Caki2 (cell line): Measurements from ENCODE around the gene OR2F1. TPM values are rescaled to one million over a fixed set of nuclear protein-coding genes. Genes with fewer than 3 reads are reported as not detected.

Source experiments
- DNase-seq: peaks from one replicate; pipeline ENCODE4 v3.0.0-alpha.2; 2015; ENCODE audit warnings: low read depth
- in situ Hi-C: cut with HindIII; loops from 2 replicates; pipeline ENCODE4 v1.10.0; 2016; ENCODE audit warnings: low sequenced_read_pairs, low pct_unique_long_range_greater_than_20kb, mixed read lengths
- total RNA-seq: library from RNA; depleted of rRNA; stranded (reverse); fragments of >200 nt; shearing (Covaris generic); gene quantifications from 2 replicates; pipeline ENCODE4 v1.2.3, GENCODE V29; 2014; ENCODE audit warnings: low replicate concordance

Gene OR2F1
- total RNA-seq, 1 experiment from 2014 or later, result not detected

DNA sequence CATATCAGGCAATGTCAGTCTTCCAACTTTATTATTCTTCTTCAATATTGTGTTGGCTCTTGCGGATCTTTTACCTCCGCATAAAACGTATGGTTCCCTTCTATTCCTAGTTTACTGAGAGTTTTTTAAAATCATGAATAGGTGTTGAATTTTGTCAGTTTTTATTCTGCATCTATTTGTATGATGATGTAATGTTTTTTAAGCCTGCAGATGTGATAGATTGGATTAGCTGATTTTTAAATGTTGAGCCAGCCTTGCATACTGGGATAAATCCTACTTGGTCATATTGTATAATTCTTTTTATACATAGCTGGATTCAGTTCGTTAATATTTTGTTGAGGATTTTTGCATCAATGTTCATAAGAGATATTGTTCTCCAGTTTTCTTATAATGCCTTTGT lies 9.2 kb upstream of the OR2F1 start:
- no peak for DNase-seq
- in situ Hi-C loops, result no loop called here

DNA sequence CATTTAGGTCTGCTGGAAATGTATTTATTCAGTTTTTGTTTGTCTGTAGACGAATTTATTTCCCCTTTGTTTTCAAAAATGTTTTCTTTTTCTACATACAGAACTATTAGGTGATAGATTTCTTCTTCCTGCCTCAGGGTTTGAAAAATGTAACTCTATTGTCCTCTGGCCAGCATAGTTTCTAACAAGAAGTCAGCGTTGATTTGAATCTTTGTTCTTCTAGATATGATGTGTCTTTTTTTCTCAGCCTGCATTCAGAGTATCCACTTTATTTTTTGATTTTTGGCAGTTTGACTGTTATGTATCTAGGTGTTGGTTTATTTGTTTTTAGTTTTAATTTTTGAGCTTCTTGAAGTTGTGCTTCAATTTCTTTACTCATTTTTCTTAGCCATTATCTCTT lies 7.5 kb upstream of the OR2F1 start:
- in situ Hi-C loops, result no loop called here
- DNase-seq, result no peak

DNA sequence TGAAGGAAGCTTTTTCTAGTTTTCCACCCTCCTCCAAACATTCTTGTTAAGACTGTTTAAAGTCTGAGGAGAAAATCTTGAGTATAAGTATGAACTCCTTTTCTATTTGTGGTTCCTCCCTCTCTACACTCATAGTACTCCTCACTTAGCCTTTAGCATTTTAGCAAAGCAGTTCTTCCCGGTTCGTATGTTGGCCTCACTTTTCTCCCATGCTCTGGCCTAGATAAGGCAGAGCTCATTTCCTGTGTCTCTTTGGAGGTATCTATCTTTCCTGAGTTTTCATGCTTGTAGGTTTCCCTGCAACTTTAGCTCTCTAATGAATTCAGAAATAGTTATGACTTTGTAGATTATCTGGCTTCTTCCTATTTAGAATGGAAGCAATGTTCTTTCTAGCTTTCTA lies 5.9 kb upstream of the OR2F1 start:
- no peak for DNase-seq
- in situ Hi-C loops, result no loop called here

DNA sequence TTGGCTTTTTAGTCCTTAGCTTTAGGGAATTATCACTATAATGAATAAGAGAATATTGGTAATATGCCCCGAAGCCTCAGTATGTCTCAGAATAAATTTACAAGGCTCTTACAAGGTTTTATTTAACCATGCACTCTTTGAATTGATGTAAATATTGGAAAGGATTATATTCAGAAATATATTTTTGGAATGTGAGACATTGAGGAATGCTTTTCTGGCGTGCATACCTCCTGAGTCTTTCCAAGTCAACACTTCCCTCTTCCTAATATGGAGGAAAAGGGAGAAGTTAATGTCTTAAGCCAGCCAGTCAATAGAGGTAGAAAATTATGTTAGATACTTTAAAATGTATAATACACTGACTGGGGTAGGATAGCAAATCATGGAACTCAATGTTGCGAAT lies 1.2 kb upstream of the OR2F1 start:
- in situ Hi-C loops, result no loop called here
- DNase-seq, result no peak

DNA sequence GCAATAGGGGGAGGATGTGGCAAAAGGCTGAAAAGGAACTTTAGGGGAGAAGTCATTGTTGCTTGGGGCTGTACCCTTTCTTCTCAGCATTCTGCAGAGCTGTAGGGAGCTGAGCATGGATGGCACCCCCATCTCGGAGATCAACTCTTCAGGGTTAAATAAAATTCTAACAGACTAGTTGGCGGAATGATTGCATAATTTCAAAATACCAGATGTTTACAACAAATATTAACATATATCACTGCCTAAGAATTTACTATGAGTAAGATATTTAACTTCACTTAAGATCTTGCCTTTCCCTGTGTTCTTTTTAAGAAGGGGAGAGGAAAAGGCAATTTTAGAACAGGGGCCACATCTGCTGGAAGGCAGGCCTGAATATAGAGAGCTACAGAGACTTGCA lies 509 bp upstream of the OR2F1 start:
- no peak for DNase-seq
- in situ Hi-C loops, result no loop called here

DNA sequence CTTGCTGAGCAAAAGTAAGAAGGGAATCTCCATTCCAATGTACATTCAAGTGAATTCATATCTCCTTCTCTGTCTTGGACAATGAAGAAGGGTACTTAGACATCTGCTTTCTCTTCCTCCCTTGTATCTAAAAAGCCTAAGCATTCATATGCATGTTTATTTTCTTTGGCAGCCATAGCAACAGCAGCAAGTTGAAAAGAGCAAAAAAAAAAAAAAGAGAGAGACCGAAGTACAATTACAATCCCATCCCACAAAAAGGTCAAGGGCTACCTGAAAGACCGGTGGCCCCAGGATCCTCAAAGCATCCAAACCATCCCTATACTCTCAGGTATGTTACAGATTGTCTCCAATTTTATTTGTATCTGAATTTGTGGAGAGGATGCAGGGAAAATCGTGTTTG lies 4.1 kb downstream of the OR2F1 start:
- in situ Hi-C loops, result no loop called here
- DNase-seq, result no peak

DNA sequence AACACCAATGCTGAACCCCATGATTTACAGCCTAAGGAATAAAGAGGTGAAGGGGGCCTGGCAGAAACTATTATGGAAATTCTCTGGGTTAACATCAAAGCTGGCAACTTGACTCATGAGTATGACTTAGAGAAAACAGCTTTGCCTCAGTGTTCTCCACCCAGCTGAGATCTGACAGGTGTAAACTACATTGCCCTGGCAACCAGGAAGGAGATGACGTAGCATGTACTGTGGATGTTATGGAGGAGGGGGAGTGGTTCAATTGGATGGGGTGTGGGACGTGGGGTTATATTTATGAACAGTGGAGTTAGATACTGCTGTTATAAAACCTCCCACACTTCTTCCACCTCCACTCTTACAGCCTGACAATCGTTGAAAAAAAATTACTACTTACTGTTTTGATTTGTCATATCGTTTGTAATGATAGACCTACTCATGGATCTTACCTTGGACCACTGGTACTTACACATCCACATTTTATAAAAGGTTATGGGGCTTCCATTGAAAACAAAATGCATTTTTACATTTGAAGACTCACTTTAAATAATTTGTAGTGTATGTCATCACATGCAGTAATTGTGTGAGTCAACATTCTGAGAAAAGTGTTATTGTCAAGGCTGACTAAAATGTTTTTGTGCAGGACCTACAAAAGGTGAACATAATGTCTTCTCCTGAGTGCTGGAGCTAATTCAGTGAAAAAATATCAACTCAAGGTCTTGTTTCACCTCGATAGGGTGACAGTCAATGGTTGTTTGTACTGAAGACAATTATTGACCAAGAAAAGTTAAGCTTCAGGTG lies 6.4 kb downstream of the OR2F1 start:
- in situ Hi-C loops, result no loop called here
- DNase-seq, result no peak

DNA sequence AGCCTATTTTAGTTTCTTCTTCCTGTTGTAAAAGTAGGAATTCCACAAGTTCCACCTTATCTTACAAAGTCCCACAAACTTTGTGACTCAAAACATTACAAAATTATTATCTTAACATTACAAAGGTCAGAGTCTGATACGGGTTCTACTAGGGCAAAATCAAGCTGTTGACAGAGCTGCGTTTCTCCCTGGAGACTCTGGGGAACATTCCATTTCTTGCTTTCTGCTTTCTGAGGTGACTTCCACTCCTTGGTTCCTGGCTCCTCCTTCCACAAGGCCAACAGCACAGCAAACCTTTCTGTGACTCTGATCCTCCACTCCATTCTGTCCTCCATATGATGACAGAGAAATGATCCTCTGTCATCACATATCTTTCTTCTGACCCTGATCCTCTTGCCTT lies 10.6 kb downstream of the OR2F1 start:
- in situ Hi-C loops, result no loop called here
- no peak for DNase-seq

DNA sequence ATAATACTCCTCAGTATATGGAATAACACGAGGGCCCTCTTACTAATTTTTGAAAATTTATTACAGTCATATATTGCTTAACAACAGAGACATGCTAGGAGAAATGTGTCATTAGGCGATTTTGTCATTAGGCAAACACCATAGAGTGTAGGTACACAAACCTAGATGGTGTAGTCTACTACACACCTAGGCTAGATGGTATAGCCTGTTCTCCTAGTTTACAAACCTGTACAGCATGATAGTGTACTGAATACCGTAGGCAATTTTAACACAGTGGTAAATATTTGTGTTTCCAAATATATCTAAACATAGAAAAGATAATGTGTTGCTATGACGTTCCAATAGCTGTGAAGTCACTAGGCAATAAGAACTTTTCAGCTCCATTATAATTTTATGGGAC lies 12.8 kb downstream of the OR2F1 start:
- in situ Hi-C loops, result no loop called here
- no peak for DNase-seq

DNA sequence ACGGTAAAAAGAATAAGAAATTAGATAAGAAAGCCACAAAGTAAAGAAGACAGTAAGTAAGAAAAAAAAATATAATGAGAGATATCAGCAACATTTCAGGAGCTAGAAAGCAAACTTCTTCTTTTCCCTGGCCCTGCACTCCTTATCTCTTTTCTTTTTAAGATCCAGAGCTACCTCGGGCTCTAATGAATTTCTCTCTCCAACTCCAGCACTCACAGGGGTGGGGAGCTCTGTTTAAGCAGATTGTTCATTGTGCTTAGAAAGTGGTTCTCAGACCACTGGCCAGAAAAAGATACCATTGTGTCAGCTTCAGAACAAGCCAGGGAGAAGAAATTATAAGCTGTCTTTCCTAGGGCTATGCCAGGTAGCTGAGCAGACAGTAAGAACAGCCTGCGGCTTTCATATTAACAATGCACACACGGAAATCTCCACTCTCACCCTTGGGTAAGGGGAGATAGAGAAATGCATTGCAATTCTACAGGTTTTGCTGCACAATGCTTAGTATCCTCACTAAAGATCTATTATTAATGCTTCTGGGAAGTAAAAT lies 19.3 kb downstream of the OR2F1 start:
- in situ Hi-C loops, result no loop called here
- DNase-seq, result no peak

DNA sequence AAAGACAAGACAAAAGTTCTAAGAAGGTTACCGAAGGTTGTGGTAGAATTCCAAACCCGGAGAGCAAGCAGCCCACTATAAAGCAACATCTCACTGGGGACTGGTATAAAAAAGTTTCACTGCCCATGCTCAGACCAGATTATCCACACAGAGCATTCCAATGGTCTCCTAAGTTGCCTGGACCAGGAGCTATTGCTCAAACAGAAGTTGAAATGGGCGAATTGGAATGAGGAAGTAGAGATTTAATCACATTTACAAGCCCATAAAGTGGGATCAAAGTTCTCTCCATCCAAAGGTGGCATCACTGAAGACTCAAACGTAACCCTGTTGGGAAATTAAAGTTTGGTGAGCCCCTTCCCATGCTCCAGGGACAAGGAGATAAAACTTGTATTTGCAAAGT lies 19.8 kb downstream of the OR2F1 start:
- no peak for DNase-seq
- in situ Hi-C loops, result no loop called here

DNA sequence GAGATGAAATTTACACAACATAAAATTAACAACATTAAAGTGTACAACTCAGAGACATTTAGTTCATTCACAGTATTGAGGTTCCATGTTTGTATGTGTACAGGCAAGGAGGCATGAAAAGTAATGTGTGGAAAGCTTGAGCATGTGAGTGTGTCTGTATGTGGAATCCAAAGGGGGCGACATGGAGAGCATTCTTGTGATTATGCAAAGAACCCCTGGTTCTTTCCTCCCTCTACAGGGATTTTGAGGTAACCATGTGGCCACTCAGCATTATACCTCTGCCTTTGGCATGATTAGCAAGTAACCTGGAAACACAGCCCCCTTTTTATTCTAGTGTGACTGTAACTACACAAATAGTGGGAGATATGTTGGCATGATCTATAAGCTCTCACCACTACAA lies 21.0 kb downstream of the OR2F1 start:
- DNase-seq, result no peak
- in situ Hi-C loops, result no loop called here

DNA sequence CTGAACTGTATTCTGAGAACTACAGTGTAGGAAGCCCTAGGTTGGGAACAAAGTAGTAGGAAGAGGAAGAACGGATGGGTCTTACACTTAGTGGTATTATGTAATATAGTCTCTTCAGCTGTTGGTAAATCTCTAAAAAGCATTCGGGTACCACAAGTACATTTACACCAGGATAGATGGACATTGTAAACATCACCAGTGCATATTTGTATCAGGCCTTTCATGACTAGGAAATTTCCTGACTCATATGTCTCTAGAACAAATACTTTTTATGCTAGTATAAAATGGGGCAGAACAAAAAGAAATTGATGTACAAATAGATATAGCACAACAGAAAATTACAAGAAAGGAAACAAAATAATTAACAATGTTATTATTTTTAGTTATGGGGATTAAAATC lies 23.9 kb downstream of the OR2F1 start:
- no peak for DNase-seq
- in situ Hi-C loops, result no loop called here

DNA sequence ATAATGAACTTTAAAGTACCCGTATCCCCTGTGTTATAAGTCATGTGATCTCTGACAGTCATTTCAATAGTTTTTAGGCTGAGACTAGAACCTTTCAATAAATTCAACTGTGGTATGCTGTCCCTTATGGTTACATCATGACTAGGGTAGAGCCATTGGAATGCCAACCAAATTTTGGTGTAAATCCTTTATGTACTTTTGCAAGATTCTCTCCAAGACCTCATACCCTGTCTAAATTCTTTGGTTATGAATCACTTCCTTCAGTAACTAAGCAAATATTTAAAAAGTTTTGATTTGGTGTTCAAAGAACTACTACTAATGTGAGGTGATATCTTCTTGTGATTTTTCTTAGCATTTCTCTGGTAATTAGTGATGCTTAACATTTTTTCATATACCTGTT lies 24.7 kb downstream of the OR2F1 start:
- DNase-seq, result no peak
- in situ Hi-C loops, result no loop called here

DNA sequence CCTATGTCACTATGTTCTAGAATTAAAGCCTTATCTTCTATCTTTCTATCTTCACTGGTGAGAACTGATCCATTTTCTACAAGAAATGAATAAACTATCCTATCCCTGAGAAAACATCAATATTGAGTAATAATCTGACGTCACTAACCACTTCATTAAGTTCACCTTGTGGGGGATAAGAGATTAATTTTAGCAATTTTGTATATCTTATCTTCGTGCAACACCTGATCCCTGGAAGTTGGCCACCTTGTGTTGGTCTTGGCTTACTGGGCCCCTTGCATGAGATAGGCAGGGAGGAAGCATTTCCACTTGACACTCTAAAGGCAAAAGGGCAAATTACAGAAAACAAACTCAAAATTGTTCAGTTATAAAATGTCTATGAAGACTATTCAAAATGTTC lies 25.4 kb downstream of the OR2F1 start:
- DNase-seq, result no peak
- in situ Hi-C loops, result no loop called here

DNA sequence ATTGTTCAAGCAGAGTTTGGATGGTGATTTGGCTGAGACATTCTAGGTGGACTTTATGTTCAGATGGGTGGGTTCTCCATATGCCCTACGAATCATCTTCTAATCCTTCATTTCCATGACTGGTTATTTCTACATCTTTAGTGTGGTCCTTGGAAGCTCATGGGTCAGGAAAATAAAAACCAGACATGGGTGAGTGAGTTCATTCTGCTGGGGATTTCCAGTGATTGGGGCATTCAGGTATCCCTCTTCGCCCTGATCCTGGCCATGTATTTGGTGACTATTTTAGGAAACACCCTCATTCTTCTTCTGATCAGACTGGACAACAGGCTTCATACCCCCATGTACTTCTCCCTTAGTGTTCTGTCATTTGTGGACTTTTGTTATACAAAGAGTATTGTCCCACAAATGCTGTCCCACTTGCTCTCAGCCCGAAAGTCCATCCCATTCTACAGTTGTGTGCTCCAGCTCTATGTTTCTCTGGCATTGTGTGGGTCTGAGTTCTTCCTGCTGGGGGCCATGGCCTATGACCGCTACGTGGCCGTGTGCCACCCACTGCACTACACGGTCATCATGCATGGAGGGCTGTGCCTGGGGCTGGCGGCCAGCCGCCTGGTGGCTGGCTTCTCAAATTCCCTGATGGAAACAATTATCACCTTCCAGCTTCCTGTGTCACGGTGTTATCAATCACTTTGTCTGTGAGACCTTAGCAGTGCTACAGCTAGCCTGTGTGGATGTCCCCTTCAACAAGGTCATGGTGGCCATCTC lies 26.3 kb downstream of the OR2F1 start:
- DNase-seq, result no peak
- in situ Hi-C loops, result no loop called here

DNA sequence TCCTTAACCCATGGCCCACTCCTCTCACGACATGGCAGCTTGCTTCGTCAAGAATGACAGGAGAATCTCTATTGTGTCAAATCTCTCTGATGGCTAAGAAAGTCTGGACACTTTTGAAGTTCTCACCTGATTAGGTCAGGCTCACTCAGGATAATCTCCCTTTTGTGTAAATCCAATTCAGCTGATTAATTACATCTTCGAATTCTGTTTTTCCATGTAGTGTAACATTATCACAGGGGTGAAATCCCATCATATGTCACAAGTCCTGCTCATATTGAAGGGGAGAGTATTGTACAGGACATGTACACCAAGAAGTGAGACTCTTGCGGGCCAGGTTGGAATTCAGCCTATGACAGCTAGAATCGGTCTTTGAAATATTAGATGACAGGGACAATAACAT lies 29.3 kb downstream of the OR2F1 start:
- no peak for DNase-seq
- in situ Hi-C loops, result no loop called here

DNA sequence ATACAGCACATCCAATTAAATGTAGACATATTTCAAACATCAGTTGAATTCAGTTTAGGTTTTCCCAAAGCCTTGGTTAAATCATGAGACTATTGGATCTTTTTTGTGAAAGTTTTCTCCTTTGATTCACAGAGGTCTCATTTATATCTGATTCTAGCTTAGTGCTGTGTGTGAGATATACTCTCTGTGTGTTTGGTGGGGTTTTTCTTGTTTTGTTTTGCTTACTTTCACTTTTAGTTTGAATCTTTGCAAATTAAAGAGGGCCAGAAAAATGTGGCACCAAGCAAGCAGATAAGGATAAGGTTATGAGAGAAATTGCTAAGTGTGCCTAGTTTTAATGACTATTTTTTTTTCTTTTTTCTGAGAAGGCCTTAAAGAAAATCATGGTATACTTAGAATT lies 32.9 kb downstream of the OR2F1 start:
- in situ Hi-C loops, result no loop called here
- no peak for DNase-seq

DNA sequence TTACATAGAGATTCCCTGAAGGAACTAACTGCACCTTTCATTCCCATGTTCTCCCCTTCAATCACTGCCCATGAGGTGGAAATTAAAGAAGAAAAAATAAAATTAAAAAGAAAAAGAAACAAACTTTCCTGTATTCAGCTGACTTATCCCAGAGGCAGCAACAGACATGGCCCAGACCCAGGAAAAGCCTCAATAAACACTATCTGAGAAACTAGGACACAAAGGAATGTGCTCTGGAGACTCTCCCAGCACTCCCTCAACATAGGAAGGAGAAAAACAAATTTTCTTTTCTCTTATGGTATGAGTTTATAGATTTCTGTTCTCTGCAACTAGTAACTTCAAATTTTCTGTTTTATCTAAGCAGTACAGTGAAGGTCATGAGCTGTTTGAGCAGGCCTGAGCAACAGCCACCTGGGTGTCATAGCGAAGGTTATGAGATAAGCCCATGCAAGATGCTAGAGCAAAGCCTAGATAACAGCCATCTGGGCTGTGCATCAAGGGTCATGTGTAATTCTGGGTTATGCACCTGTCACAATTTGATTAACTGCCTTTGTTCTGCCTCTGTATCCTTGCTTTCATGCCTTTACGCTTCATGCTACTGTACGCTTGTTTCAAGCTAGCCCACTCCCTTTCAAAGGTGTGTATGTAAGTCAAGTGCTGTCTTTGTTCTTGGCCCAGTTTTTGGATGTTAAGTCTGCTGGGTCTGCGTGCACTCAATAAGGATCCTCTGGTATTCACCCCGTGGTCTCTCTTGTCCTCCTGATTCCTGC lies 34.5 kb downstream of the OR2F1 start:
- DNase-seq, result no peak
- in situ Hi-C loops, result no loop called here
